Measurements from ENCODE around the gene THSD4.

THSD4 gene

DNA sequence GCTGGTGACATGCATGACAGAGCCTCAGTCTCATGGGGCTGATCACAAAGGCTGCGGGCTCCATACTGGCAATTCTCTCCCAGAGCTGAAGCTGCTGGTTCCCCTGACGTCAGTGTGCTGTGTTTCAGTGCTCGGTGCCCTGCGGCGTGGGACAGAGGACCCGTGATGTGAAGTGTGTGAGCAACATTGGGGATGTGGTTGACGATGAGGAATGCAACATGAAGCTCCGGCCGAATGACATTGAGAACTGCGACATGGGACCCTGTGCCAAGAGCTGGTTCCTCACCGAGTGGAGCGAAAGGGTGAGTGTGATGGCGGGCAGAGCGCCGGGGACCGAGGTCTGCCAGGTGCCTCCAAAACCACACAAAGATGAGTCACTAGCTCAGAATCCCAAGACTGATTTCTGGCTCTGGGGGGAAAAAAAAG lies 633.0 kb downstream of the THSD4 start:
- TF ChIP-seq, protein P1, sequence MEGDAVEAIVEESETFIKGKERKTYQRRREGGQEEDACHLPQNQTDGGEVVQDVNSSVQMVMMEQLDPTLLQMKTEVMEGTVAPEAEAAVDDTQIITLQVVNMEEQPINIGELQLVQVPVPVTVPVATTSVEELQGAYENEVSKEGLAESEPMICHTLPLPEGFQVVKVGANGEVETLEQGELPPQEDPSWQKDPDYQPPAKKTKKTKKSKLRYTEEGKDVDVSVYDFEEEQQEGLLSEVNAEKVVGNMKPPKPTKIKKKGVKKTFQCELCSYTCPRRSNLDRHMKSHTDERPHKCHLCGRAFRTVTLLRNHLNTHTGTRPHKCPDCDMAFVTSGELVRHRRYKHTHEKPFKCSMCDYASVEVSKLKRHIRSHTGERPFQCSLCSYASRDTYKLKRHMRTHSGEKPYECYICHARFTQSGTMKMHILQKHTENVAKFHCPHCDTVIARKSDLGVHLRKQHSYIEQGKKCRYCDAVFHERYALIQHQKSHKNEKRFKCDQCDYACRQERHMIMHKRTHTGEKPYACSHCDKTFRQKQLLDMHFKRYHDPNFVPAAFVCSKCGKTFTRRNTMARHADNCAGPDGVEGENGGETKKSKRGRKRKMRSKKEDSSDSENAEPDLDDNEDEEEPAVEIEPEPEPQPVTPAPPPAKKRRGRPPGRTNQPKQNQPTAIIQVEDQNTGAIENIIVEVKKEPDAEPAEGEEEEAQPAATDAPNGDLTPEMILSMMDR (IDR thresholded peaks at IDR 0.05; ENCODE audit: low read length, missing control alignments) = no peak
- DNase-seq (ENCODE audit: low read depth) = no peak
- no peak overlapping the region for H3K4me3 ChIP-seq (replicated peaks; ENCODE audit: low read depth, low read length)

DNA sequence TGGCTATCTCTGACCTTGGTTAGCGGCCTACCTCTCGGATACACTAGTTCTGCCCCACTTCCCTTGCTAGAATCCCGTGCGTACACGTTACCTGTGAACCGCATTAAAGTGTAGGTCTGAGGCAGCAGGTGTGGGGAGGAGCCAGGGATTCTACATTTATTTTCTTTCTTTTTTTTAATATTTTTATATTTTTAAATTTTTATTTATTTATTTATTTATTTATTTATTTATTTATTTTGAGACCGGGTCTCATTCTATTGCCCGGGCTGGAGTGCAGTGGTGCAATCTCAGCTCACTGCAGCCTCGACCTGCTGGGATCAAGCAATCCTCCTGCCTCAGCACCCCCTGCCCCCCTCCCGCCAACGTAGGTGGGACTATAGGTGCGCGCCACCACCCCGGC lies 634.2 kb downstream of the THSD4 start:
- no peak overlapping the region for H3K4me3 ChIP-seq (replicated peaks; ENCODE audit: low read depth, low read length)
- TF ChIP-seq, protein P1 (IDR thresholded peaks at IDR 0.05; ENCODE audit: low read length, missing control alignments) = no peak
- DNase-seq (ENCODE audit: low read depth) = no peak

DNA sequence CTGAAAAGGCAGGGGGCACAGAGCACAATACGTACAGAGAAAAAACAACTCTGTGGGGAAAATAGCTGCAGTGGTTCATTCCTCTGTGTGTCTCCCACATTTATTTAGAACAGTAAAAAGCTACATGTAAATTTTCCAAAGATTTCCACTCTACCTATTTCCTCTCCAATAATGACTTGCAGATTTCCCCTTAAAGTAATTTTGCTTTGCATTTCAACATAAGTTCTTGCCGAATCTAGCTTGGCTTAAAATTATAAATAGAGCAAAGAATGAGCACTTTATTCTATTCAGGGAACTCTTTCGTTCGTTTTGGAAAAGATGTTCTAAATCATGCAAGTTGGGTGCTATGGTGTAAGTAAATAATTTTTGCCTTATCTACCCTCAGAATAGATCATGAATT lies 636.9 kb downstream of the THSD4 start:
- TF ChIP-seq, protein P1 (IDR thresholded peaks at IDR 0.05; ENCODE audit: low read length, missing control alignments) = no peak
- H3K4me3 ChIP-seq (replicated peaks; ENCODE audit: low read depth, low read length) = no peak overlapping the region
- no peak for DNase-seq (ENCODE audit: low read depth)

DNA sequence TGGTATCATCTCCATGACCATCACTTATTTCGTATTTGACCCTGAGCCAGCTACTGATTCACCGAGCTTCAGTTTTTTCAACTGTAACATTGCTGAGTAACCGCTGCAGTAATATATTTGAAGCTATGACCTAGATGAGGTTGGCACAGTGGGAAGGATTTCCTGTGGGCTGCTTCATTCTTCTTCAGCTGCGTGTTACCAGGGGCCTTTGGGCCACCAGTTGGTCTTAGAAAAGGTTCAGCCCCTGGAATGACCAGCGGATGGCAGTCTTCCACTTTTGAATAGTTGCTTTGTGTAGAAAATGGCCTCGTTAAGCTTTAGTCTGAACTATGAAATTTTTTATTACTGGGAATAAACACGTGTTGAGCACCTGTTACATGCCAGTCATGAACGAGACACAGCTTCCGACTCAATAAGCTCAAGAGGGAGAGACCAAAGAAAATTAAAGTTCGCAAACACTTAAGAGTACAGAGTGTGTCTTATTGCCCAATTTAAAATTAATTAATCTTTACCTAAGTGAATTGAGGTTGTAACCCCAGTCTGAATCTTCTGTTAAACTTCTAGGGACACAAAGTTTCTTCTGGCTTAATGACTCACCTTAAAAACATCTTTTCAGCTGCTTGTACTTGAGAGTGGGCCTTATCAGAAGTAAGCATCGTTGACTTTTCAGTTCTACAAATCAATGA lies 637.5 kb downstream of the THSD4 start:
- peak; percentile 95 for DNase-seq (ENCODE audit: low read depth)
- no peak overlapping the region for H3K4me3 ChIP-seq (replicated peaks; ENCODE audit: low read depth, low read length)
- TF ChIP-seq, protein P1 (IDR thresholded peaks at IDR 0.05; ENCODE audit: low read length, missing control alignments) = peak; percentile 72

DNA sequence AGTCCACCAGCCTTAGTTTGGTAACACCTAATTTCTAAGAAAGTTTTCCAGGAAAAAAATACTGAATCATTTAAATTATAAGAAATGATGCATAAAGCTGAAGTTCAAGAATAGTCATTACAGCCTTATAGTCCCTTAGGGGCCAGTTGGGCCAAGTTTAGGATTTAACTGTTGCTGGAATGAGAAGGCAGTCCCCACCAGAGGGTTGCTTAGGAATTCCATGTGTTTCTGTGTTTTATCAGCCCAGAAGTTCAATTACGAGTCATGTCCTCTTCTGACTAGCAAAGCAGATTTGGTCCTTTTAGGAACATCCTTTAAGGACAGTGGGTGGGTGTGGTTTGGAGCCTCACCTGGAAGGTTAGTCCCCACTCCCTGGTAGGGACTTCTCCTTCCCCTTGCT lies 638.1 kb downstream of the THSD4 start:
- TF ChIP-seq, protein P1 (IDR thresholded peaks at IDR 0.05; ENCODE audit: low read length, missing control alignments) = no peak
- peak; percentile 21 for DNase-seq (ENCODE audit: low read depth)
- H3K4me3 ChIP-seq (replicated peaks; ENCODE audit: low read depth, low read length) = no peak overlapping the region

DNA sequence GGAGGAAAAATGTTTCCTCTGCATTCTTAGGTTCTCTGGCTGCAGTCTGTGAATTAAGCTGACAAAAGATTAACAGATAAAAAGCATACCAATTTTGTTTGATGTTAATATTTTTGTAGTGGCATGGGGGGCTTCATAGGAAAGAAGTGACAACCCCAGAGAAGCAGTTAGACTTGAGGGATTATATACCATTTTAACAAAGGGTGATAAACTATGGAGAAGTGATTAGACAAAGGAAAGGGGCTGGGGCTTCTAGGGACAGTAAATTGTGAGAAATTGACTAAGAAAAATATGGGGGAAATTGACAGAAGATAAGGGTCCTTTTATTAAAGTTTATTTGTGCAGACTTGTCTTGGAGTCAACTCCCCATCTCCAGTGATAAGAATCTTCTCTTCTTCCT lies 639.4 kb downstream of the THSD4 start:
- H3K4me3 ChIP-seq (replicated peaks; ENCODE audit: low read depth, low read length) = no peak overlapping the region
- TF ChIP-seq, protein P1 (IDR thresholded peaks at IDR 0.05; ENCODE audit: low read length, missing control alignments) = no peak
- no peak for DNase-seq (ENCODE audit: low read depth)

Measured in fibroblast of pulmonary artery (primary cell).